RWPE2 (cell line): Measurements from ENCODE around the gene PPP1R14C.

Experiments used
- ATAC-seq: fragments of 200-7000 bp; cut with Tn5 transposase; 3 replicates; pipeline ENCODE4 v1.9.1; 2021; ENCODE audit warnings: low read depth
- DNase-seq: peaks from one replicate; pipeline ENCODE4 v3.0.0-alpha.2; 2020; ENCODE audit warnings: low spot score
- H3K27ac ChIP-seq: fragments of 450-650 bp; 2 replicates; pipeline ENCODE4 v1.5.1; 2017; ENCODE audit warnings: mild to moderate bottlenecking; ENCODE audit not compliant: poor library complexity, severe bottlenecking
- H3K27me3 ChIP-seq: fragments of 250-450 bp; sonication (Bioruptor Pico); 2 replicates; pipeline ENCODE4 v1.5.1; 2021; ENCODE audit warnings: mild to moderate bottlenecking, moderate library complexity; ENCODE audit not compliant: insufficient read depth, poor library complexity, severe bottlenecking
- H3K36me3 ChIP-seq: fragments of 250-450 bp; sonication (Bioruptor Pico); 2 replicates; pipeline ENCODE4 v1.5.1; 2020; ENCODE audit warnings: low read depth, mild to moderate bottlenecking, moderate library complexity
- H3K4me1 ChIP-seq: fragments of 250-450 bp; sonication (Bioruptor Pico); 2 replicates; pipeline ENCODE4 v1.5.1; 2021; ENCODE audit warnings: mild to moderate bottlenecking, moderate library complexity; ENCODE audit not compliant: insufficient read depth, poor library complexity, severe bottlenecking
- H3K4me3 ChIP-seq: fragments of 250-450 bp; sonication (Bioruptor Pico); 2 replicates; pipeline ENCODE4 v1.5.1; 2021; ENCODE audit warnings: mild to moderate bottlenecking, moderate library complexity; ENCODE audit not compliant: severe bottlenecking
- H3K9me3 ChIP-seq: fragments of 250-450 bp; sonication (Bioruptor Pico); 2 replicates; pipeline ENCODE4 v1.5.1; 2021; ENCODE audit warnings: mild to moderate bottlenecking, moderate library complexity; ENCODE audit not compliant: severe bottlenecking
- TF ChIP-seq, protein P1 (sequence below): fragments of 450-650 bp; IDR thresholded peaks from one replicate; pipeline ENCODE4 v1.5.1; 2017; ENCODE audit warnings: mild to moderate bottlenecking, moderate library complexity; ENCODE audit not compliant: poor library complexity, severe bottlenecking

Gene PPP1R14C, protein sequence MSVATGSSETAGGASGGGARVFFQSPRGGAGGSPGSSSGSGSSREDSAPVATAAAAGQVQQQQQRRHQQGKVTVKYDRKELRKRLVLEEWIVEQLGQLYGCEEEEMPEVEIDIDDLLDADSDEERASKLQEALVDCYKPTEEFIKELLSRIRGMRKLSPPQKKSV

GRCh38 chr6:150142670-150143515, at the start of gene PPP1R14C:
Gene PPP1R14C (plus strand): TSS chr6:150143044. CDS start chr6:150143193, 149 bp downstream.
- H3K27ac ChIP-seq: peak within 1 kb of the TSS; percentile 88
- ATAC-seq: peak; percentile 65

DNA sequence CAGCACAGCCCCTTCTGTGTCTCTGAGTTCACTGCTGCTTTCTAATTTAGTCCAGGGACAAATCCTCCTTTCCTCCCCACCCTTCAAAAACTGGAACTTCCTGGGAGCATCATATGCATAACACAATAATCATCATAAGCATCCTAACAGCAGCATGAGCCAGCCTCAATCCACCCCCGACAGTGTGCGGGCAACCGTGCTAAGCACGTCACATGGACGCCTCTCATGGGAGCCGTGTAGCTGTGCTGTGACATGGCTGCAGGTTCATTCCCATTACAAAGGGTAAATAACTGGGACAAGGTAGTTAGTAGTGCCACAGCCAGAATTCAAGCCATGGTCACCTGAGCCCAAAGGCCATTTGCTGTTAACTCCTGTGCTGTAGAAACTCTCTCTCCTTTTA, 49.4 kb upstream of the PPP1R14C start:
- Histone ChIP-seq H3K4me1 (no peaks in the 10 kb centered on the region), H3K36me3 (no peaks in the 10 kb centered on the region), H3K4me3 (no peak overlapping the region), H3K9me3 (no peaks in the 10 kb centered on the region), H3K27me3 (no peaks in the 10 kb centered on the region), H3K27ac (no peak overlapping the region)
- DNase-seq: no peak
- TF ChIP-seq, protein P1, sequence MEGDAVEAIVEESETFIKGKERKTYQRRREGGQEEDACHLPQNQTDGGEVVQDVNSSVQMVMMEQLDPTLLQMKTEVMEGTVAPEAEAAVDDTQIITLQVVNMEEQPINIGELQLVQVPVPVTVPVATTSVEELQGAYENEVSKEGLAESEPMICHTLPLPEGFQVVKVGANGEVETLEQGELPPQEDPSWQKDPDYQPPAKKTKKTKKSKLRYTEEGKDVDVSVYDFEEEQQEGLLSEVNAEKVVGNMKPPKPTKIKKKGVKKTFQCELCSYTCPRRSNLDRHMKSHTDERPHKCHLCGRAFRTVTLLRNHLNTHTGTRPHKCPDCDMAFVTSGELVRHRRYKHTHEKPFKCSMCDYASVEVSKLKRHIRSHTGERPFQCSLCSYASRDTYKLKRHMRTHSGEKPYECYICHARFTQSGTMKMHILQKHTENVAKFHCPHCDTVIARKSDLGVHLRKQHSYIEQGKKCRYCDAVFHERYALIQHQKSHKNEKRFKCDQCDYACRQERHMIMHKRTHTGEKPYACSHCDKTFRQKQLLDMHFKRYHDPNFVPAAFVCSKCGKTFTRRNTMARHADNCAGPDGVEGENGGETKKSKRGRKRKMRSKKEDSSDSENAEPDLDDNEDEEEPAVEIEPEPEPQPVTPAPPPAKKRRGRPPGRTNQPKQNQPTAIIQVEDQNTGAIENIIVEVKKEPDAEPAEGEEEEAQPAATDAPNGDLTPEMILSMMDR: no peak
- no peak for ATAC-seq

More at GRCh38 chr6:150142670-150143515, at the start of gene PPP1R14C:
- Histone ChIP-seq H3K9me3 (no peaks in the 10 kb centered on the region), H3K27me3 (no peaks in the 10 kb centered on the region), H3K36me3 (0 out of 2 replicates have a peak, but pooled peaks cover 3% of the 10 kb centered on the region), H3K4me3 (peak within 1 kb of the TSS; percentile 91), H3K4me1 (peaks cover 39% of the 10 kb centered on the region)
- TF ChIP-seq, protein P1: no peak
- DNase-seq: peak; percentile 73

DNA sequence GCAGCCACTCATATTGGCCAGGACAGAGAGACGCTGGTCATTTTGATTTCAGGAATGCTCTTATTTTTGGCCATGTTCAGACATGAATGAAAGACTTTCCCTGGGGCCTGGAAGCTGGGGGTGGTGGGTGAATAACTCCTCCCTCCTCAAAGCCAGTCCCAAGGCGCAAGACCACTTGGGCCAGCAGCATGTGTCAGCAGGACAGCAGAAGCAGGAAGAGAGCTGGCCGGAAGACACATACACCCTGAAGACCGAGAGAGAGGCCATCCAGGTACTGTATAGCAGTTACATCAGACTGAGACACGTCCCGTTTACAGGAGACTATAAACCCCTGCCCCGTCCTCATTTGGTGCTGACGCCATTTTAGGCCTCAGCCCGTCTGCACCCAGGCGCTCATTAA, 44.7 kb upstream of the PPP1R14C start:
- no peak for ATAC-seq
- H3K4me3 ChIP-seq: no peak overlapping the region
- H3K27ac ChIP-seq: no peak overlapping the region
- H3K27me3 ChIP-seq: no peaks in the 10 kb centered on the region
- H3K9me3 ChIP-seq: no peaks in the 10 kb centered on the region
- TF ChIP-seq, protein P1: no peak
- no peaks in the 10 kb centered on the region for H3K36me3 ChIP-seq
- H3K4me1 ChIP-seq: no peaks in the 10 kb centered on the region
- no peak for DNase-seq

DNA sequence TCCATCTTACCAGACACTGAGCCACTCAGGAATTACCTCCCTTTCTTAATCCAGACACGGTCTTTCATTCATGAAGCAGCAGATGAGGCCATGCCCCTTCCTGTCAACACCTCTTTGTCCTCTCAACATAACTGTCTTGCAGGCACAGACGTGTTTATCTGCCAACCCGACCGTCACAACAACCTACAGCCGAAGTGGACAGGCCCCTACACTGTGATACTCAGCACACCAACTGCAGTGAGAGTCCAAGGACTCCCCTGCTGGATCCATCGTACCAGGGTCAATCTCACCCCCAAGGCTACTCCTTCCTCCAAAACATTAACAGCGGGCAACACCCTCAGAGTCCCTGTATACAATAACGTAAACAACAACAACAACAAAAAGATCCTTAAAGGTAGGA, 43.3 kb upstream of the PPP1R14C start:
- Histone ChIP-seq H3K36me3 (no peaks in the 10 kb centered on the region), H3K9me3 (no peaks in the 10 kb centered on the region), H3K4me3 (no peak overlapping the region), H3K4me1 (no peaks in the 10 kb centered on the region), H3K27ac (no peak overlapping the region), H3K27me3 (no peaks in the 10 kb centered on the region)
- TF ChIP-seq, protein P1: no peak
- DNase-seq (no peak), ATAC-seq (no peak)
